ENCODE results near the gene DISC1.

- TF ChIP-seq CTCF (IDR thresholded peaks at IDR 0.05): no peak
- no peak for TF ChIP-seq POLR2A (IDR thresholded peaks at IDR 0.05)
Observed at GRCh38 chr1:231962636-231963035, 336.0 kb downstream of the DISC1 start.
